HL-60/S4 (cell line): ENCODE measurements around the gene PROB1.
"Not testable (repeated sequence)": the region's sequence is repeated elsewhere in the genome, so short reads cannot be mapped to it uniquely, and the experiment has no call there.

ENCODE experiments used
- in situ Hi-C: fragments of 300-500 bp; cut with MboI; formaldehyde crosslinking; loops from 2 replicates; pipeline ENCODE4 v1.14.3; 2022; ENCODE audit warnings: low sequenced_read_pairs

The PROB1 gene

DNA sequence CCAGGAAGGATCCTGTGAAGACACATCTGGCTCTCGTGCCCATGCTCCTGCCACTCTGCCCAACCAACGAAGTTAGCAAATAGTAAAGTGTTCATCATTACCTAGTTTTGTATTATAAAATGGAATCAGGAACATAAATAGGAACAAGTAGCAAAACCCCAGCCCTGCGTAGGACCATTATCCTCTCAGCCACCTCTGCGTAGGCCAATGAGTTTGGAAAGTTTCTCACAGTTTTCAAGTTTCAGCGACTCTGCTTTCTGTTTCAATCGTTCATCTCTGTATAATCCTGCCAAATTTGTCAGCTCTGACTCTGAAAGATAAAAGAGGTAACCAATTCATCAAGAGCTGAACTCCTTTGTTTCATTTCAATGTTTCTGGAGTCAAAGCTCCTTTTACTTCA lies 19.1 kb upstream of the PROB1 start:
- in situ Hi-C loops = no loop called here

DNA sequence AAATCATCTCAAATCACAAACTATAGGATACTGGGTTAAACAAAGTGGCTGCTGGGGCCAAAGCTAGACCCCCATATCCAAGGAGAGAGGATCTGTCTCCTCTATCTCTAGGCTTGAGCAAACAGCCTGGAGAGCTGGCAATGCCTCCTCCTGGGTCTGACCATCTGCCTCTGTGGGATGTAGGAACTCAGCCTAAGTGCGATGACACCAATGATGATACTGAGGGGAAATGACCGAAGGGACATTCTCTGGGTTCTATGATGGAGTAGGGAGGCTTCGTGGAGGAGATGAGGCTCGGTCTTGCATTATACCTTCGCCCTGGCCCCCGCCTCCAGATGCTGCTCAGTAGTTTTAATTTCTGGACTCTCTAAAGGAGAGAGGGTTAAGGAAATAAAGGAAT lies 18.2 kb upstream of the PROB1 start:
- in situ Hi-C loops = no loop called here

DNA sequence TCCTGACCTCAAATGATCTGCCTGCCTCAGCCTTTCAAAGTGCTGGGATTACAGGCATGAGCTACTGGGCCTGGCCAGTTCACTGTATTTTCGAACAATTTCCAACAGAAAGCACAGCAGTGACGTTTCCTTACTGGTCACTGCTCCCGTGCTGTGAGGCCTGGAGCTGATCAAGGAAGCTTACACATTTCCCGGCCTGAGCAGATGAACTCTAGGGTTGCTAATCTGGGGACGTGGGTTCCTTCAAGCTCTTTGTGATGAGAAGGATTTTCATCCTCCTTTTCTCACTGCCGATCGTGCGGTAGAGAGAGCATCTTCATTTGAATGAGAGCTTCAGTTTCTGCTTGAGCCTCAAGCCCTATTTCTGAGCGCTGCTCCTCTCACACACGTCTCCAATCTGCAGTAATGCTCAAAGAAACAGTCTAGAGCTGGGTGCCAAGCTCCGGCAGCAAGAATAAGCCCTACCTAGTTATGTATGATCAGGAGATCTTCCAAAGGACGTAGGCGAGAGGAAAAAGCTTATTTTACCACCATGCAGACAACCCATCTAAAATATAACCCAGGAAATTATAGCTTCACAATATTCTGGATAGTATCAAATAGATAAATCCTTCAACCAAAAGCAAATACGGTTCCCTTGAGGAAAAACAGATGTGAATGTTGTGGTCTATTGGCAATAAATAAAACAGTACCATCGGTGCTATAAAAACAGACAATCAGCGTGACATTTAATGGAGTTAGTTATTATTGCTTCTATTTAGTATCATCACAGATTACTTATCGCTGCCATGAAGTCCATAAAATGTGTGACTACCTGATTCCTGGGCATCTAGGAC lies 16.3 kb upstream of the PROB1 start:
- in situ Hi-C loops = no loop called here

DNA sequence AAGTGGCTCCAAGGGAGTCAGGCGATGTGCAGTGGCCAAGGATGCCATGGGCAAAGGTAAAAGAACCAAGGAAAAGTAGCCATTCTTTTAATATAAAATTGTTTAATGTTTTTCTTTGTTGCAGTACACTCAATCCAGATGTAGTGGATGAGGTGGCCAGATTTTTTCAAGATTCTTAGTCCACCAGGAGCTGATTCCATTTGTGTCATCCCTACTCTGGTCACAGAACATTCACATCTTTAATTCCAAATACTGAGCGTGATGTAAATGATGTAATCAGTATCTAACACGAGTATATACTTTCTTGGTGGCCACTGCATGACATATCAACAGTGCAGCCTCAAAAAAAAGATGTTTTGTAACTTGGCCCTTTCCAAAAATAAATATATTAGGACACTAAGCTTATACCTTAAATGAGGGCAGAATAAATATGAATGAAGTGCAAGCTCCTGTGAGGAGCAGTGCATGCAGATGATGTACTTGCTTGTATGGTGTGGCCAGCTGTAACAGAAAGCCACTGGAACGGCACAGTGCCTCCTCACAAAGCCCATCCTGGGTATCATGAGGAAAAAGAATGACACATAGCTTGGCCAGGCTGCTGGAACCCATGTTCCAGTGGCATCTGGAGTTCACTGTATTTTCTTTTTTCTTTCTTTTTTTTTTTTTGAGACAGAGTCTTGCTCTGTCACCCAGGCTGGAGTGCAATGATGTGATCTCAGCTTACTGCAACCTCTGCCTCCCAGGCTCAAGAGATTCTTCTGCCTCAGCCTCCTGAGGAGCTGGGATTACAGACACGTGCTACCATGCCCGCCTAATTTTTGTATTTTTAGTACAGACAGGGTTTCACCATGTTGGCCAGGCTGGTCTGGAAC lies 15.5 kb upstream of the PROB1 start:
- in situ Hi-C loops = no loop called here

DNA sequence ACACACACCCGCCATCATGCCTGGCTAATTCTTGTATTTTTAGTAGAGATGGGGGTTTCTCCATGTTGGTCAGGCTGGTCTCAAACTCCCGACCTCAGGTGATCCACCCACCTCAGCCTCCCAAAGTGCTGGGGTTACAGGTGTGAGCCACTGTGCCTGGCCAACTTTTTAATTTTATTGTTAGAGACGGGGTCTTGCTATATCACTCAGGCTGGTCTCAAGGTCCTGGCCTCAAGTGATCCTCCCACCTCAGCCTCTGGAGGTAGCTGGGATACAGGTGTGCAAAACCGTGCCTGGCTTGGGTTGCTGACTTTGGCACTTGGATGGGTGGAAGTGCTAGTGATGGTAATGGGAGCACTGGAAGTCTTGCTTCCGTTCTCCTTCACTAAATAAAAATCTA lies 14.2 kb upstream of the PROB1 start:
- in situ Hi-C loops = not testable (repeated sequence)

DNA sequence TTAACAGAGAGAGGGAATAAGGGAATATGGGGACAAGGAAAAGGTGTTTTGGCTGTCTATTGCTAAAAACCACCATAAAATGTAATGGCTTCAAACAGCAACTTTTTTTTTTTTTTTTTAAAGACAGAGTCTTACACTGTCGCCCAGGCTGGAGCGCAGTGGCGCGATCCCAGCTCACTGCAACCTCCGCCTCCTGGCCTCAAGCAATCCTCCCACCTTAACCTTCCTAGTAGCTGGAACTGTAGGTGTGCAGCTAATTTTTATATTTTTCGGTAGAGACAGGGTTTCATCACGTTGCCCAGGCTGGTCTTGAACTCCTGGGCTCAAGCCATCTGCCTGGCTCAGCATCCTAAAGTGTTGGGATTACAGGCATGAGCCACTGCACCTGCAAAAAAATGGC lies 13.3 kb upstream of the PROB1 start:
- in situ Hi-C loops = no loop called here

DNA sequence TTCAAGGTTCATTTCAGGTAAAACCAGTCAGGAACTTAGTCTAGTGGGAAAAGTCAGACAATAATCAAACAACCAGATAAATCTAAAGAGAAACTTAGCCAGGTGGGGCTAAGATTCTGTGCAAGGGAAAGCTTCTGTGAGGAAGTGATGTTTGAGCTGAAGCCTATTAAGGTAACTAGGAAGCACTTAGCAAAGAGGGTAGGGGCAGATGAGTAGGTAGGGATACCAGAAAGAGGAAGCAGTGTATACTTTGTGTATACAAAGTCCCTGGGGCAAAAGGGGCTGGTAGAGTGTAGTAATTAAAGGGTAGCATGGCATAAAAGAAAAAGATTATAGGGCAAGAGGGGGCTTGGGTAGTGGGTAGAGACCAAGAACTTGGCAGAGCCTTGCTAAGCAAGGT lies 12.6 kb upstream of the PROB1 start:
- in situ Hi-C loops = no loop called here

DNA sequence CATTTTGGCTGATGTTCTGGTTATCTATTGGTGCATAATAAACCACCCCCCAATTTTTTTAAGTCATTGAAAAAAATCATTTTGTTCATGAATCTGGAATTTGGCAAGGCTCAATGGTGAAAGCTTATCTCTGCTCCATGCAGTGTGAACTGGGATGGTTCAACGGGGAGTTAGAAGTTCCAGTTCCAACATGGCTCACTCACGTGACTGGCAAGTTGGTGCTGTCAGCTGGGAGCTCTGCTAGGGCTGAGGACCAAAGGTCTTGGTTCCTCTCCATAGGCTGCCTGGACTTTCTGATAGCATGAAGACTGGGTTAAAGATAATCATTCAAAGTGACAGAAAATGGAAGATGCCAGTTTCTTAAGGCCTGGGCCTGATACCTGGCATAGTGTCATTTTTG lies 12.1 kb upstream of the PROB1 start:
- in situ Hi-C loops = no loop called here

DNA sequence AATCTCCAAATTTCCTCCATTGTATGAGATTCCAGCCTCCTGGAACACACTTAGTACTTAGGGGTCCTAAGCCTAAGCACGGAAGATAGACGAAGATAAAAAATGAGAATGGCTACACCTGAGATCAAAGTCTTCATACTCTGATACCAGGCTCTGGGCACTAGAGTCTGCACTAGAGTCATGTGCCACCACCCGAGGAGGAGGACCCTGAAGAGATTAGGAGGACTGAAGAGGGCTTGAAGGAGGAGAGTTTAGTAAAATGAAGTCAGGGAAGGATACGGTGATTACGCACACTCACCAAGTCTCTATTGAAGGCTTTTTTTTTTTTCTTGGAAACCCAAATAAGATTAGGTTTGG lies 9.6 kb upstream of the PROB1 start:
- in situ Hi-C loops = no loop called here

DNA sequence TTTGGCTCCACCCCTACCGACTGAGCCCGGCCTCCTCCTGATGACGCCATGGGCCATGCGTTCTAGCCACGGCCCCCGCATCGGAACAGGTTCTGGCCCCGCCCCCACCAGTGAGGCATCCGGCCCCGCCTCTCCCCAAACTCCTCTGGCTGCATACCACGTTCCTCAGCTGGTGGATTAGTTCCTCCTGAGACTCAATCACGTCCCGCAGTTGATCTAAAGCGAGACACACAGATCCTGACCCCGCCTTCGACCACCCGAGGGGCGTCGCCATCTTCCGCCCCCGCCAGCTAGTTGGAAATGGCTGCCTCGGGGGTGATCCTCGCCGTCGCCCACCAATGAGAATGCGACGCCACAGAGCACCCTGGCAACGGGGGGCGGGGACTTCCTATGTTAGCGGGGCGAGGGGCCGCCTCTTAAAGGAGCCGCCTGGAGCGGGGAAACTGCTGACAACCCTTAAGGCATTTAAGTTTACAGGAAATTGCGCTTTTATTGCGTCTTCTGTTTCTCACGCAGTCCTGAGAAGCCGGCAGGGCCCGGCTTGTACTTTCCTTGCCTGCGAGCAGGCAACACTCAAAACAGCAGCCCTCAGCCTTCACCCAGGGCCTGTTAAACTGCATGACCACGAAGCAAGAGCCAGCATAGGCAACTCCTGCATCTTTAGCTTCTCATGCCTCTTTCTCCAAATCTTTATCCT lies 9.0 kb upstream of the PROB1 start, which contains the start of gene SPATA24:
Gene SPATA24, minus strand, starts transcription at position 303 of the 697 bp plus-strand sequence. Its CDS starts 29 bp downstream, at position 274.
- in situ Hi-C loops = no loop called here

DNA sequence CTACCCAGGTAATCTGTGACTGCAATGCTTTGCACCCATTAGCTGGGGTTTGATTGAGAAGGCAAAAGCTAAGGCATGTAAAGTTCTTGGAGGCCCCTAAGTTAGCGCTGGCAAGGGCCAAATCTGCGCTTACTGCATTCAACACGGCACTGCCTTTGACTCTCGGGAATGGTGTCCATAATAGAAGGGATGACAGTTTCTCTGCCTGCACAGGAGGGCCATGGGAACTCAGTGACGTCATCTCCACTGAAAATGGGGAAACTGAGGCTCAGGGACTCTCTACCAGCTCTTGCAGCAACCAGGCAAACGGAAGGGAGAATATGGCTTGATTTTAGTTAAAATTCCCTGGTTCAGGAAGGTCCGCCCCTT lies 8.5 kb upstream of the PROB1 start:
- in situ Hi-C loops = no loop called here

DNA sequence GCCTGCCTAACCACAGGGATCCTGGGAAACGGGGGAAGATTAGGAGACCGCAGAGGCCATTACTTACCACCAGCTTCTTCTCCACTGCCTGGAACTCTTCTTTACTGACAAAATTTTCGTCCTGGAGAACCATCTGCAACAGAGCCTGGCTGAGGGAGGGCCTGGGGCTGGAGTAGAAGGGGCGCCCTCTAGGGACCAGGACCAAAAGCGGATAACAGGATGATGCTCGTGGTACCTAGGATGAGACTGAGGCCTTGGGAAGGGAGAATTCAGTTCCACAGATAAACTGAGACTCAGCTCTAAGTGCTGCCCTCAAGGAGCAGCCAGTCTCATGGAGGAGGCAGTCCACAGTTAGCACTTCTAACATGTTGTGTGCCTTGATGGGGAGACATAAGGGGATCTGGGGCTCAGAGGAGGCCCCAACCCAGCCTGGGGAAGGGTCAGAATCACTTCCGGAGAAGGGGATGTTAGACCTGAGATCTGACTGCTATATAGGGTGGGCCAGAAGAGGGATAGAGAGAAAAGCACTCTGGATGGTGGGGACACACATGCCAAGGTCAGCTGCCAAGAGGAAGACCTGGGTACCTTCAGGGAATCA lies 7.8 kb upstream of the PROB1 start:
- in situ Hi-C loops = no loop called here

DNA sequence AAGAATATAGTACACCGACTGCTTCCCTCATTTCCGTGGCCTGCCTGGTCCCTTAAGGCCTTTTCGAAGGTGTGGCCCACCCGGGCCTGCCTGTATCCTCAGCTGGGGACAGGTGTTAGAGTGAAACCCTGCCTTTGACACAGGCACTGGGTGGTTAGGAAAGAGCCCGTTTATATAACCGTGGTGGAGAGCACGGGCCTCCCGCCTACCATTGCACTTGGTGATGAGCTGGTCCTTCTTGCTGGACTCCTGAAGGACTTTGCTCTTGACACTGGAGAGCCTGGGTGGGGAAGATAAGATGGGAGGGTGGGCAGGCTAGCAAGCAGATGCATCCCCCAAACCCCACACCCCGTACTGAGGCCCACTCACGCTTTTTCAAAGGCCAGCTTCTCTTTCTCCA lies 6.6 kb upstream of the PROB1 start:
- in situ Hi-C loops = no loop called here

DNA sequence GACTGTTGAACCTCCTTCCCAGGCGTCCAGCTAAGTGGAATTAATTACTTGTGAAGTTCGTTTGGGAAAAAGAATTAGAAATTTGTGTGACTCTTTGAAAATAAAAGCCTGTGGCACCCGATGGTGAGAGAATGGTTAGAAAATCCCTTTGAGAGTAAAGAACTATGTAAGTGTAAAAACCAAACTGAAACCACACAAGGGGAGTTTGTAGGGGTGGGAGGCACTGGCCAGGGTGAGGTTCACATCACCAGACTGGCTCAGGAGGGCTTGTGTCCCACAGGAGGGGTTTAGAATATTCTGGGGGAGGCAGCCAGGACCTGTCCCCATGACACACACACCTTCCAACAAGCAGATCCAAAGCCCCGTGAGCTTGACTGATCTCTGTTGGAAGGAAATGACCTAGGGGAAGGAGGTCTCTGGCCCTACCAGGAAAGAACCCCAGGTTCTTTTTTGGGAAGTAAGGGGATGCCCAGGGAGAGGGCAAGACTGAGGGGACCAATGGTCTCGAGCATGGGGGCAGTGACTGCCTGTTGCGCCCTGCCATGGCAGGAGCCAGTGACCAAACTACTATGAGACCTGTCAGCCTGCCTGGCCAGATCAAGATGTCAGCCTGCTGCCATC lies 4.7 kb upstream of the PROB1 start:
- in situ Hi-C loops = no loop called here

DNA sequence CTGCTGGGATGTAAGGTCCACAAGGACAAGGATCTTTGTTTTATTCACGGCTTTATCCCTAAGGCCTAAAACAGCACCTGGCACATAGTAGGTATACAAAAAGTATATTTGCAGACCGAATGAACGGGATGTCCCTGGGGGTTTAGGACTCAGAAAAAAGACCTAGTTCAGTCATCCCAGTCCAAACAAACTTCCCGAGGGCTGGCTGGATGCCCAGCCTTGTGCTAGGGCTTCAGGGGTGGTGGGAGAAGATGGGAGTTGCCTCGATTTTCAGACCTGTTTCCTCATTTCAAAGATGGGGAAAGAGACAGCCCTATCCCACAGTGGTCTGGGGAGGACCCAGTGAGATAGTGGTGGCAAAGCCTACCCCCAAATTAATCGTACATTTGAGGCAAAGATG lies 3.0 kb upstream of the PROB1 start:
- in situ Hi-C loops = no loop called here

DNA sequence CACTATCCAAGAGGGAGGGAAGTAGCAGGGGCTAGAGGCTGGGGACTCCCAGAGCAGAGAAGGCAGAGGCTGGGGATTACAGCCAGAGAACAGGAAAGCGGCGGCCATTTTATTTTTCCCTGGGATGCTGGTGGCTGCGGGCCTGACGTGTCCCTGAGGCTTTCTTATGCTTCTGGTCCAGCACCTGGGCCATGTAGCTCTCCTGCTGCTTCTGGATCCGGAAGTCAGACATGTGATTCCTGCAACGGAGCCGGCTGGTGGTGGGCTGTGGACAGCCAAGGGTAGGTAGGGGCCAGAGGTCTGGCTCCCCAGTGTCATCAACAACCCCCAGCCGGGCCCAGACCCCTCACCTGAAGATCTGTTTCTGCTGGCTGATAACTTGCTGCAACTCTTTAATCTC lies 1.8 kb upstream of the PROB1 start:
- in situ Hi-C loops = no loop called here

DNA sequence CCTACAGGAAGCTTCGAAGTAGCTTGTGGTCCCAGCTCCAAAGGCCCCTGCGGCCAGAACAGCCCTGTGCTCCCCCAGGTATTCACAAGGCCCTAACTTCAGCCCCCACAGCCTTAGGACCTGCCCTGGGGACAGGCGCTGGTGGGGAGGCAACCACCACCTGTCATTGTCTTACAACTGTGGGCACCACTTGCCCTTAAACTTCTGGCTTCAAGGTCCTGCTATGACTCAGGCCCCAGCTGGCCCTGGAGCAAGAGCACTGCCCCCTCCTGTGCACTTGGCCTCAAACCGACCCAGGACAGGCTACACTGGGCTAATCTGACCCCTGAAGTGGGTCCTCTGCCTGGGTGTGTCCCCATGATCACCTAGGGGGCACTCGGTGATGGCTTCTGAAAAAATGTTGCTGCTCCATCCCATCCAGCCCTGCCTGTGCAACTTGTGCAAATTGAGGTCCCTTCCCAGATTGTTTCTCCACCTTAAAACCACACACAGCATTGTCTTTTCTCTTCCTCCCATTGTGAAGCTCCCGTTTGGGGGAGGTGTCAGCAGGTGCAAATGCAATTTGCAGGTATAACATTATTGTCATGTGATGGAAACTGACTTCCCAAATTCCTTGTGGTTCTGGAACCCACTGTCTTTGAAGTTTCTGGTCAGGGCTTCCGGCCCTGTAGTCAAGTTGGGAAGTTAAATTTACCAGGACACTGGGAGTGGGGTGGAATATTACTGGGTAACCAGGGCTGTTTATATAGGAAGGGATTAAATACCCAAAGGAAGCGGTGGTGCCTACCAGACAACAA lies 1.1 kb upstream of the PROB1 start:
- in situ Hi-C loops = no loop called here

DNA sequence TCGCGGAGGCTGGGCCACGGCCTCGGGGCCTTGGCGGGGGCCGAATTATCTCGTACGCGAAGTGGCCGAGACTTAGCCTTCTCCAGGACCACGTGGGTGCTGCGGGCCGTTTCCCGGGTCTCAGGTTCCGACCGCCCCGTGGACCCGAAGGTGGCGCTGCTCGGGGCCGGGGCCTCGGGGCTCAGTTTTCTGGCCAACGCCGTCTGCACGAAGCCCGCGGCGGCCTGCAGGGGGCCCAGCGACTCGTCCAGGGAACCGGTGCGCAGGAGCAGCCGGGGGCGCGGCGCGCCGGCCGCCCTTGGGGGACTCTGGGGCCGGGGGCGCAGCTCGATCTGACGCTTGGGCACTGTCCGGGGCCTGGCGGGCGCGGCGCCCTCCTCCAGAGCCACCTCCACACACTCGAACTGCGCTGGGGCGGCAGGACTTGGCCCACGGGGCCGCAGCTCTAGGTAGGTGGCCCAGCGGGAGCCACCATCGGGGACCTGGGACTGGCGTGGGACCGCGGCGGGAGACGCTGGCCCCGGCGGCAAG lies 716 bp downstream of the PROB1 start:
- in situ Hi-C loops = no loop called here

DNA sequence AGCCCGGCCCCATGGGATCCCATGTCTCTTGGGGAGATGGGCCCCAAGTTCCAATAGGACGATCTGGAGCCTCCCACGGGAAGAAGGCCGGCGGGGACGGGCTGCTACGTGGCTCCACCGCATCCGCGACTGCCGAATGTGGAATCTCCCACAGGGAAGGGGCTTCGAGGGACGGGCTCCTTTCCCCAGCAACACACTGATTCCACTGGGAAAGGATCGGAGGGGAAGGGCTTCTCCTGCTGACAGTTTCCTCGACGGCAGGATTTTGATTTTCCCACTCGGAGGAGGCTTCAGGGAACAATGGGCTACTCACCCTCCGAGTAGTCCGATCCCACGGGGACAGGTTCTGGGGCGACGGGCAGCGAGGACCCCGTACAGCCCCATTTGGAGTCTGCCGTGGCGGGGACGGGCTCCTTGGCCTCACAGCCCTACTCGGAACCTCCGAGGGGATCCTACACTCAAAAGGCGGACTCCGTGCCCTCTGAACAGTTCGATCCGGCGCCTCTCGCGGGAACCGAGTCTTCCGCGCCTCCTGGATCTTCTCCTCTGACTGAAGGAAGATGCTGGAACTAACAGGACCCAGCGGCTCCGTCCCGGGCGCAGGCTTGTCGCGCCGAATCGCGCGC lies 1.3 kb downstream of the PROB1 start:
- in situ Hi-C loops = no loop called here
